Endothelial cell of umbilical vein (primary cell): ENCODE data around the gene ACTR3.

Experiments used
- CTCF ChIP-seq, 2 donors: IDR thresholded peaks; 1 replicate in 1 of 2; 2 replicates in 1 of 2; pipeline ENCODE4 v1.5.1; 2011; ENCODE audit warnings: low read length in 2 of 2, mild to moderate bottlenecking in 2 of 2, moderate library complexity in 2 of 2, control low read depth in 1 of 2, inconsistent platforms in 1 of 2, low read depth in 1 of 2; ENCODE audit not compliant: insufficient read depth in 1 of 2; ENCODE audit errors: extremely low read depth in 1 of 2
- EZH2 ChIP-seq: IDR thresholded peaks from 2 replicates; pipeline ENCODE4 v1.6.1; 2012; ENCODE audit warnings: borderline replicate concordance, low read depth, mild to moderate bottlenecking, moderate library complexity, low read length, inconsistent platforms; ENCODE audit not compliant: severe bottlenecking
- POLR2A ChIP-seq: IDR thresholded peaks from 2 replicates; pipeline ENCODE4 v1.6.1; 2012; ENCODE audit warnings: low read depth, mild to moderate bottlenecking, control low read depth, low read length
- POLR2AphosphoS5 ChIP-seq: IDR thresholded peaks from 2 replicates; pipeline ENCODE4 v1.6.1; 2012; ENCODE audit warnings: low read depth, mild to moderate bottlenecking, control low read depth, low read length, moderate library complexity; ENCODE audit not compliant: insufficient read depth
- TF ChIP-seq, protein P1 (sequence below): IDR thresholded peaks from 2 replicates; pipeline ENCODE4 v1.6.1; 2011; ENCODE audit not compliant: insufficient read depth, insufficient read length

DNA sequence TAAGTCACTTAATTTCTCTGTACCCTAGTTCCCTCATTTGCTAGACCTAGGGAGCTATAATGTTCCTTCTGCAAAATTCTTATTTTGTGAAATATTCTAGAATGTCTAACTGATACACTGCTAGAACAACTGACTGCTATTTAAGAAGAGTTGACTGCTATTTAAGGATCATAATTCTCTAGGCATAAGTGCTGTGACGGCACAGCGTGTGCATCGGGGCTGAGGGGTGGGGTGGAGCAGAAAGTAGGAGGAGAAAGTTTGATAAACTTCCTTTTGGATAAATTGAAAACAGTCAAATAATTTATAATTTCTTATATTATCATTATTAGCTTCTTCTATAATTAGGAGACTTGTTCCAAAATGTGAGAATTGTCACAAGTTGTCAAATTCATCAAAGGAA, 10.4 kb upstream of the ACTR3 start:
- TF ChIP-seq CTCF (IDR thresholded peaks at IDR 0.05; ENCODE audit: extremely low read depth in 1 of 2, insufficient read depth in 1 of 2, low read depth in 1 of 2, low read length in 2 of 2) (no peak), EZH2 (no peak), POLR2A (no peak), POLR2AphosphoS5 (no peak)
- TF ChIP-seq, protein P1, sequence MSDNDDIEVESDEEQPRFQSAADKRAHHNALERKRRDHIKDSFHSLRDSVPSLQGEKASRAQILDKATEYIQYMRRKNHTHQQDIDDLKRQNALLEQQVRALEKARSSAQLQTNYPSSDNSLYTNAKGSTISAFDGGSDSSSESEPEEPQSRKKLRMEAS: no peak
